Esophagus (tissue), 2 donors: ENCODE data around the gene VIPAS39. TPM values are rescaled to one million over a fixed set of nuclear protein-coding genes. Genes with fewer than 3 reads are reported as not detected.

Experiments used
- H3K27ac ChIP-seq, 2 donors: one replicate each; pipeline ENCODE4 v1.5.1; 2013; ENCODE audit warnings: low read depth in 2 of 2, mild to moderate bottlenecking in 2 of 2, inconsistent platforms in 1 of 2, low read length in 1 of 2, moderate library complexity in 1 of 2
- H3K27me3 ChIP-seq, 2 donors: one replicate each; pipeline ENCODE4 v1.6.1; 2013; ENCODE audit warnings: low read length in 2 of 2, control low read depth in 1 of 2, mild to moderate bottlenecking in 1 of 2; ENCODE audit not compliant: insufficient read depth in 2 of 2, control insufficient read depth in 1 of 2
- H3K36me3 ChIP-seq, 2 donors: one replicate each; pipeline ENCODE4 v1.6.1; 2013; ENCODE audit warnings: low read length in 1 of 2; ENCODE audit not compliant: control insufficient read depth in 2 of 2, insufficient read depth in 2 of 2
- H3K4me1 ChIP-seq, 2 donors: one replicate each; pipeline ENCODE4 v1.6.1; 2013; ENCODE audit warnings: low read length in 1 of 2; ENCODE audit not compliant: control insufficient read depth in 2 of 2, insufficient read depth in 2 of 2
- H3K4me3 ChIP-seq, 2 donors: one replicate each; pipeline ENCODE4 v1.5.1; 2013; ENCODE audit warnings: low read length in 2 of 2, mild to moderate bottlenecking in 2 of 2, low read depth in 1 of 2, moderate library complexity in 1 of 2
- H3K9me3 ChIP-seq, 2 donors: one replicate each; pipeline ENCODE4 v1.6.1; 2013; ENCODE audit warnings: mild to moderate bottlenecking in 2 of 2, low read depth in 1 of 2, low read length in 1 of 2, moderate library complexity in 1 of 2; ENCODE audit not compliant: control insufficient read depth in 2 of 2, insufficient read depth in 1 of 2
- WGBS, 2 donors: extraction: QIAGEN DNeasy Blood & Tissue Kit; methylation state at CpG; one replicate each; pipeline ENCODE4 v1.1.7; 2013; 5-methylcytosine and 5-hydroxymethylcytosine counted together
- polyA plus RNA-seq, 2 donors: library from polyadenylated mRNA; stranded (reverse); fragments of 200-250 nt; gene quantifications; one replicate each; pipeline ENCODE4 v1.2.3, GENCODE V29; 2013
- donor health status: healthy with polysubstance abuse.
- donor health status: Bipolar disorder and iron deficiency.

Gene VIPAS39
- polyA plus RNA-seq, 2 donors, result 7.5 to 10.0 TPM

DNA sequence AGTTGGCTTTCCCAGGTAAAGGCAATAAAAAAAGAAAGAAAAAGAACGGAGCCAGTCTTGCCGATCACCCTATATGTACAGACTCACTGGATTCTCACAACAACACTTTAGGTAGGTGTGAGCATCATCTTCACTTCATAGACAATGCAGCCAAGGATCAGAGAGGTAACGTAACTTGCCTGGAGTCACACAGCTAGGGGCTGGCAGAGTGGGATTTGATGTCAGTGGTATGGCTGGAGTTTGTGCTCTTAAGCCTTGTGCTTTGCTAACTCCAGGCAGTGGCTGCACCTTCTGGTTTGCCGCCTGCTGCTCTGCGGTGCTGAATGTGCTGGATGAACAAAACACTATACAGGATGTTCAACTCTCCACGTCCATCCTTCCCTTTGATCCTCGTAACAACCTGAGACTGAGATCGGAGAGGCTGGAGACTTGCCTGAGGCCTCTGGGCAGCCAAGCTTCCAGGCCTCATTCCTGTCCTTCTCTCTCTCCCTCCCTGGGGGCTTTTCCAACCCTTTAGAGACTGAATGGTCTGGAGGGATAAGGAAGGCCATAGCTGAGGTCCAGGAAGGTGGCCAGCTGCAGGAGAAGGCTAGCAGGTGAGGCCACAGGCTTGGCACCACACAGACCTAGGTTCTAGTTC is 33.1 kb upstream of the VIPAS39 start:
- Histone ChIP-seq H3K27ac (no peak overlapping the region), H3K36me3 (no peaks in the 10 kb centered on the region), H3K27me3 (no peaks in the 10 kb centered on the region), H3K4me3 (no peak overlapping the region), H3K4me1 (no peaks in the 10 kb centered on the region), H3K9me3 (no peaks in the 10 kb centered on the region)
- WGBS, 2 donors, result 87 to 91% methylated on average over 8 of the region's 8 CpGs

GRCh38 chr14:77489041-77489440 is 31.6 kb upstream of the VIPAS39 start:
- Histone ChIP-seq H3K27me3 (no peaks in the 10 kb centered on the region), H3K9me3 (peaks cover 0 to 2% of the 10 kb centered on the region in 2 donors), H3K27ac (no peak overlapping the region), H3K4me1 (no peaks in the 10 kb centered on the region), H3K4me3 (no peak overlapping the region), H3K36me3 (no peaks in the 10 kb centered on the region)
- 83 to 89% methylated on average over 6 of the region's 6 CpGs for WGBS, 2 donors

DNA sequence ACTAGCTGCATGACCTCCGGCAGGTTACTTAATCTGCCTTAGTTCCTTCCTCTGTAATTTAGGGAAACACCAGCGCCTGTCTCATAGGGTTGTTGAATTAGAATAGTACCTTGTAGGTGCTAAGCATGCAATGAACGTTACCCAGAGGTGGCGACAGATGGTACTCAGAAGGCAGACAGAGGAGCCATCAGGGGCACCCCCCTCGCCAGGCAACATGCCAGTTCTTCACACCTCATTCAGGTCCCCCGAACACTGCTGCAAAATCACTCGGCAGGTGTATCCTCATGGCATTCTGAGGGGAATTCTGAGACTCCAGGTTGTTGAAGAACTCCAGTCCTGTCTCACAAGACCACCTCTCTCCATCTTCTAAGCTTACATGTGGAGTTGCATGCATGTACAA is 31.2 kb upstream of the VIPAS39 start:
- Histone ChIP-seq H3K27me3 (no peaks in the 10 kb centered on the region), H3K9me3 (peaks cover 0 to 2% of the 10 kb centered on the region in 2 donors), H3K4me1 (no peaks in the 10 kb centered on the region), H3K4me3 (no peak overlapping the region), H3K36me3 (no peaks in the 10 kb centered on the region), H3K27ac (no peak overlapping the region)
- 83 to 89% methylated on average over 7 of the region's 7 CpGs for WGBS, 2 donors

DNA sequence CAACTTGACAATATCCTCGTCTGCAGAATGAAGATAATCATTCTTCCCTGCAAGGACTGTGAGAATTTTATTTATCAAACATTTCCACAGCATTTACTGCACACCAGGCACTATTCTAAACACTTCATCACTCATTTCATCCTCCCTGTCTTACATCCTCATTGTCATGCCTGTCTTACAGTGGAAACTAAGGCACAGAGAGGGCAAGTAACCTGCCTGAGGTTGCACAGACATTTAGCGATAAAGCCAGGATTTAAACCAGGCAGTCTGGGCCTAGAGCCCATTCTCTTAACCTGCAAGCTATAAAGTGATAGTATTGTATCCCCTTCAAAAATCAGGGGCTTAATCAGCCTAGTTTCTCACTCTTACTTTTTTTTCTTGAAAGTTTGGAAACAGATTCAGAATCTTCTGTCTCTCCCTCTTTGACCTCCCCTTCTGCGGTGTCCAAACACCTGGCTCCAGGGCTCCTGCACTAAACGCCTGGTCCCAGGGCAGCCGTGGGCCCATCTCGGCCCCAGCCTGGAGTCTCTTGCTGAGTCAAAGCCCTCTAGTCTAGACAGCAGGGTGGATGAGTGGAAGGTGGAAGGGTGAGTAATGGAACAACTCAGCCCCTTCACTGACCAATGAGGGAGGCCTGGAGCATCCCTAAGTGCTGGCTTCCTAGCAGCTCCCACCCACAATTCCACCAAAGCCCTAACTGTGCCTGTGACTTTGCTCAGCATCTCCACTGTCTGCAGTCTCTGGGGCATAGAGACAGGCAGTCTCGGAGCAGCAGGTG is 28.7 kb upstream of the VIPAS39 start:
- no peaks in the 10 kb centered on the region for H3K36me3 ChIP-seq
- peaks cover 0 to 2% of the 10 kb centered on the region in 2 donors for H3K9me3 ChIP-seq
- no peaks in the 10 kb centered on the region for H3K4me1 ChIP-seq
- no peak overlapping the region for H3K4me3 ChIP-seq
- H3K27ac ChIP-seq, result no peak overlapping the region
- WGBS, 2 donors, result 89 to 90% methylated on average over 7 of the region's 7 CpGs
- no peaks in the 10 kb centered on the region for H3K27me3 ChIP-seq

- H3K36me3 ChIP-seq, result no peaks in the 10 kb centered on the region
These were observed 27.9 kb upstream of the VIPAS39 start for GRCh38 chr14:77485256-77485655.

GRCh38 chr14:77482422-77482821 is 25.0 kb upstream of the VIPAS39 start:
- Histone ChIP-seq H3K27ac (no peak overlapping the region), H3K4me1 (no peaks in the 10 kb centered on the region), H3K27me3 (no peaks in the 10 kb centered on the region), H3K9me3 (peaks cover 0 to 2% of the 10 kb centered on the region in 2 donors), H3K4me3 (no peak overlapping the region), H3K36me3 (no peaks in the 10 kb centered on the region)
- 81 to 84% methylated on average over 8 of the region's 8 CpGs for WGBS, 2 donors

More at GRCh38 chr14:77485256-77485655, 27.9 kb upstream of the VIPAS39 start:
- WGBS, 2 donors, result 76 to 86% methylated on average over 3 of the region's 3 CpGs
- Histone ChIP-seq H3K9me3 (peaks cover 0 to 2% of the 10 kb centered on the region in 2 donors), H3K27me3 (no peaks in the 10 kb centered on the region), H3K27ac (no peak overlapping the region), H3K4me3 (no peak overlapping the region), H3K4me1 (no peaks in the 10 kb centered on the region)

DNA sequence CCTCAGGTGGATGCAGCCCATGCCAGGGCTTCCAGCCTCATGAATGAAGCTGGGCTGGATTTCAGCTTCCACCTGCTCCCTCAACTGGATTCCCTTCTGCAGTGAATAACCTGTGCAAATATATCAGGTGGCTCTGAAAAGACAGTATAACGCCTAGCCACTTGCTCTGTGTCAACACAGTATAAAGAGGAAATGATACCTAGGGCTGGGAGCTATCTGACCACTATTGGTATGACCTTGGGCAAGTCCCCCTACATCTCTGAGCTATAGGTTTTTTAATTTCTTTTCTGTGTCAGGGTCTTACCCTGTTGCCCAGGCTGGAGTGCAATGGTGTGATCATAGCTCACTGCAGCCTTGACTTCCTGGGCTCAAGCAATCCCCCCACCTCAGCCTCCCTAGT is 21.4 kb upstream of the VIPAS39 start:
- no peak overlapping the region for H3K4me3 ChIP-seq
- H3K27me3 ChIP-seq, result no peaks in the 10 kb centered on the region
- 63 to 88% methylated on average over 1 of the region's 1 CpG for WGBS, 2 donors
- no peak overlapping the region for H3K27ac ChIP-seq
- H3K4me1 ChIP-seq, result no peaks in the 10 kb centered on the region
- H3K36me3 ChIP-seq, result no peaks in the 10 kb centered on the region
- H3K9me3 ChIP-seq, result no peaks in the 10 kb centered on the region

- Histone ChIP-seq H3K4me1 (no peaks in the 10 kb centered on the region), H3K36me3 (no peaks in the 10 kb centered on the region), H3K27me3 (no peaks in the 10 kb centered on the region), H3K9me3 (no peaks in the 10 kb centered on the region), H3K4me3 (no peak overlapping the region), H3K27ac (no peak overlapping the region)
- whole genome bisulfite sequencing, 2 donors, result 86 to 89% methylated on average over 5 of the region's 5 CpGs
These were observed 20.6 kb upstream of the VIPAS39 start for GRCh38 chr14:77478029-77478428.

DNA sequence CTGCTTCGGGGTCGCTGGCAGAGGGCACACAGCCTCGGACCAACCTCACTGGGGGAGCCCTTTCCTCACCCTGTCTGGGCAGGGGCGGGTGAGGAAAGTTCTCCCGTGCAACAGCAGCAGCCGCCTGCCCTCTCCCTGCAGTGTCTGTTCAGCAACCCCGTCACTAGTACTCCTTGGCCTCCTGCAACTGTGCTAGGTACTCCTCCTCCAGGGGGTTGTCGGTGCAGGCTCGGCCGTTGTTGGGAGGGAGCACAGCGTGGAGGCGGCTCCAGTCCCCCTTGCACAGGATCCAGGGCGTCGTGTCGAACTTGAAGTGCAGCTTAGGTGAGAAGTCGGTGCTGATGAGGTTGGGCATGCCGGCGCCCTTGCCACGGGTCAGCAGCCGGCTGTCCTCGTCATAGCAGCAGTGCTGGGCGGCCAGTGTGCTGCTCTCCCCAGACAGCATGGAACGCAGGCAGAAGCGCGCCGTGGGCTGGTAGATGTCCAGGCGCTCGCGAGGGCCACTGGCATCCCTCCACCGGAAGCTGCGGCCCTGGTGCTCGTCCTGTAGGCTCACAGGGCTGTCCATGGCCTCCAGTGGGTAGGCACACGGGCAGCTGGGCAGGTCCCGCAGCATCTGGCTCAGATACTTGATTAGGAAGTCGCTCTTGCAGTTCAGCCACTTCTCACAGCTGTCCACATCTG is 18.2 kb upstream of the VIPAS39 start:
- WGBS, 2 donors, result 84 to 89% methylated on average over 35 of the region's 35 CpGs
- Histone ChIP-seq H3K9me3 (no peaks in the 10 kb centered on the region), H3K27ac (no peak overlapping the region), H3K4me3 (no peak overlapping the region), H3K27me3 (no peaks in the 10 kb centered on the region), H3K4me1 (no peaks in the 10 kb centered on the region), H3K36me3 (no peaks in the 10 kb centered on the region)
